ENCODE measurements around the gene BLM.

- TF ChIP-seq CTCF (IDR thresholded peaks at IDR 0.05; ENCODE audit: low read depth, low read length) = no peak
- TF ChIP-seq POLR2A (IDR thresholded peaks at IDR 0.05; ENCODE audit: extremely low read depth, insufficient read length) = peak; percentile 19
- no peak for TF ChIP-seq MAX (IDR thresholded peaks at IDR 0.05; ENCODE audit: low read depth, low read length)
Measured at GRCh38 chr15:90780916-90781315, 63.8 kb downstream of the BLM start.

All from NB4 (cell line).